H9 (cell line): ENCODE results near the gene PPIF. TPM values are rescaled to one million over a fixed set of nuclear protein-coding genes. Genes with fewer than 3 reads are reported as not detected.
A peak's percentile ranks its signal among the peaks of the same experiment; 100 is the strongest.

Experiments used
- DNase-seq: peaks from one replicate; pipeline ENCODE4 v3.0.0-alpha.2; 2017
- H2AFZ ChIP-seq: one replicate; pipeline ENCODE4 v1.6.1; 2013; ENCODE audit warnings: mild to moderate bottlenecking, low read length, control low read depth, moderate library complexity
- H2AK5ac ChIP-seq: 2 replicates; pipeline ENCODE4 v1.6.1; 2013; ENCODE audit warnings: low read length, control low read depth, mixed read lengths; ENCODE audit not compliant: insufficient read length
- H2BK120ac ChIP-seq: one replicate; pipeline ENCODE4 v1.6.1; 2013; ENCODE audit warnings: low read depth, mild to moderate bottlenecking, low read length, control low read depth, inconsistent platforms; ENCODE audit not compliant: poor library complexity, severe bottlenecking
- H2BK12ac ChIP-seq: 2 replicates; pipeline ENCODE4 v1.6.1; 2013; ENCODE audit warnings: low read length, control low read depth, mixed read lengths, low read depth; ENCODE audit not compliant: insufficient read length
- H2BK15ac ChIP-seq: 2 replicates; pipeline ENCODE4 v1.6.1; 2013; ENCODE audit warnings: low read depth, low read length, control low read depth
- H2BK20ac ChIP-seq: one replicate; pipeline ENCODE4 v1.6.1; 2013; ENCODE audit warnings: low read depth, mild to moderate bottlenecking, low read length, control low read depth, inconsistent platforms; ENCODE audit not compliant: poor library complexity, severe bottlenecking
- H2BK5ac ChIP-seq: 2 replicates; pipeline ENCODE4 v1.6.1; 2013; ENCODE audit warnings: low read length, control low read depth, mixed read lengths; ENCODE audit not compliant: insufficient read length
- H3K14ac ChIP-seq: 2 replicates; pipeline ENCODE4 v1.6.1; 2013; ENCODE audit warnings: low read length, control low read depth; ENCODE audit not compliant: insufficient read depth
- H3K18ac ChIP-seq: 2 replicates; pipeline ENCODE4 v1.6.1; 2013; ENCODE audit warnings: low read depth, mild to moderate bottlenecking, mixed read lengths, low read length, control low read depth; ENCODE audit not compliant: insufficient read length
- H3K23ac ChIP-seq: 2 replicates; pipeline ENCODE4 v1.6.1; 2013; ENCODE audit warnings: low read length, control low read depth, mixed read lengths, low read depth; ENCODE audit not compliant: insufficient read length
- H3K23me2 ChIP-seq: 2 replicates; pipeline ENCODE4 v1.6.1; 2013; ENCODE audit warnings: low read depth, mild to moderate bottlenecking, mixed read lengths, low read length, control low read depth; ENCODE audit not compliant: insufficient read length, poor library complexity, severe bottlenecking
- H3K27ac ChIP-seq: 2 replicates; pipeline ENCODE4 v1.5.1; 2013; ENCODE audit warnings: low read length, control low read depth, mixed read lengths, low read depth; ENCODE audit not compliant: insufficient read length
- H3K27me3 ChIP-seq: 2 replicates; pipeline ENCODE4 v1.6.1; 2013; ENCODE audit warnings: low read length, control low read depth, inconsistent platforms; ENCODE audit not compliant: insufficient read depth
- H3K4ac ChIP-seq: 2 replicates; pipeline ENCODE4 v1.6.1; 2013; ENCODE audit warnings: low read depth, mild to moderate bottlenecking, control low read depth, inconsistent platforms, low read length, moderate library complexity
- H3K4me1 ChIP-seq: 2 replicates; pipeline ENCODE4 v1.6.1; 2013; ENCODE audit warnings: low read length, control low read depth, inconsistent platforms; ENCODE audit not compliant: insufficient read depth
- H3K4me2 ChIP-seq: 2 replicates; pipeline ENCODE4 v1.6.1; 2013; ENCODE audit warnings: low read length, control low read depth, mixed read lengths; ENCODE audit not compliant: insufficient read length, insufficient read depth
- H3K56ac ChIP-seq: 2 replicates; pipeline ENCODE4 v1.6.1; 2013; ENCODE audit warnings: low read depth, mild to moderate bottlenecking, mixed read lengths, low read length, control low read depth; ENCODE audit not compliant: insufficient read length
- H3K79me1 ChIP-seq: 2 replicates; pipeline ENCODE4 v1.6.1; 2013; ENCODE audit warnings: low read depth, mild to moderate bottlenecking, moderate library complexity, low read length, control low read depth, inconsistent platforms; ENCODE audit not compliant: insufficient read depth, poor library complexity, severe bottlenecking
- H3K79me2 ChIP-seq: 2 replicates; pipeline ENCODE4 v1.6.1; 2013; ENCODE audit warnings: low read length, control low read depth, inconsistent platforms; ENCODE audit not compliant: insufficient read depth
- H3K9ac ChIP-seq: 2 replicates; pipeline ENCODE4 v1.6.1; 2013; ENCODE audit warnings: low read length, control low read depth, mixed read lengths; ENCODE audit not compliant: insufficient read length; ENCODE audit errors: extremely low read depth
- H3K9me3 ChIP-seq: one replicate; pipeline ENCODE4 v1.6.1; 2013; ENCODE audit warnings: low read depth, low read length, inconsistent platforms; ENCODE audit not compliant: control insufficient read depth
- H3T11ph ChIP-seq: one replicate; pipeline ENCODE4 v1.6.1; 2013; ENCODE audit warnings: mild to moderate bottlenecking, low read length, control low read depth, inconsistent platforms
- H4K20me1 ChIP-seq: one replicate; pipeline ENCODE4 v1.6.1; 2013; ENCODE audit not compliant: control insufficient read depth, insufficient read length, insufficient read depth
- H4K5ac ChIP-seq: 2 replicates; pipeline ENCODE4 v1.6.1; 2013; ENCODE audit warnings: low read depth, mild to moderate bottlenecking, mixed read lengths, low read length, control low read depth; ENCODE audit not compliant: insufficient read length
- H4K8ac ChIP-seq: replicated peaks from 2 replicates; pipeline ENCODE4 v1.6.1; 2013; ENCODE audit warnings: low read length, control low read depth, mixed read lengths, low read depth; ENCODE audit not compliant: insufficient read length
- H4K91ac ChIP-seq: 2 replicates; pipeline ENCODE4 v1.6.1; 2013; ENCODE audit warnings: low read depth, mild to moderate bottlenecking, moderate library complexity, mixed read lengths, low read length, control low read depth; ENCODE audit not compliant: insufficient read length
- H3K27ac Mint-ChIP-seq, 3 experiments: 2 replicates in 2 of 3; 3 replicates in 1 of 3; pipeline ENCODE4 v1.8.0; 2020 to 2021; ENCODE audit warnings: mixed read lengths in 3 of 3, mild to moderate bottlenecking in 1 of 3, moderate library complexity in 1 of 3
- H3K27me3 Mint-ChIP-seq: 2 replicates; pipeline ENCODE4 v1.8.0; 2021; ENCODE audit warnings: low read depth, mild to moderate bottlenecking, moderate library complexity, mixed read lengths
- H3K36me3 Mint-ChIP-seq, 3 experiments: 2 replicates in 2 of 3; 3 replicates in 1 of 3; pipeline ENCODE4 v1.8.0; 2020 to 2021; ENCODE audit warnings: low read depth in 3 of 3, mixed read lengths in 3 of 3; ENCODE audit not compliant: insufficient read depth in 1 of 3
- H3K4me1 Mint-ChIP-seq, 2 experiments: 2 replicates each; pipeline ENCODE4 v1.8.0; 2020; ENCODE audit warnings: mixed read lengths in 2 of 2
- H3K4me3 Mint-ChIP-seq, 2 experiments: 2 replicates in 1 of 2; 3 replicates in 1 of 2; pipeline ENCODE4 v1.8.0; 2020 to 2021; ENCODE audit warnings: mild to moderate bottlenecking in 2 of 2, mixed read lengths in 2 of 2, moderate library complexity in 1 of 2
- H3K9me3 Mint-ChIP-seq, 2 experiments: 2 replicates in 1 of 2; 3 replicates in 1 of 2; pipeline ENCODE4 v1.8.0; 2020; ENCODE audit warnings: mild to moderate bottlenecking in 2 of 2, mixed read lengths in 2 of 2, moderate library complexity in 1 of 2
- CTCF ChIP-seq: fragments of 200-600 bp; sonication (generic); conservative IDR thresholded peaks from 3 replicates; pipeline ENCODE4 v1.8.0; 2021; ENCODE audit warnings: antibody characterized with exemption, mild to moderate bottlenecking
- WGBS: extraction: QIAGEN DNeasy Blood & Tissue Kit; methylation state at CpG from one replicate; pipeline ENCODE4 v1.1.7; 2013; ENCODE audit warnings: missing lambda C conversion rate, low lambda C conversion rate, mixed read lengths; ENCODE audit not compliant: insufficient read length; ENCODE audit errors: extremely low coverage; 5-methylcytosine and 5-hydroxymethylcytosine counted together
- total RNA-seq: library from RNA; stranded (reverse); gene quantifications from 2 replicates; pipeline ENCODE4 v1.2.1, GENCODE V29; 2021

PPIF gene
- total RNA-seq, 1 experiment from 2014 or later, result 79.7 TPM

- no peak overlapping the region for H4K5ac ChIP-seq
- no peak overlapping the region for H3K23ac ChIP-seq
- no peak overlapping the region for H3K9ac ChIP-seq
- no peak overlapping the region for H2AK5ac ChIP-seq
- no peak overlapping the region for H2BK120ac ChIP-seq
- peaks cover 0 to 3% (median 0%) of the 10 kb centered on the region in 3 experiments; a peak in 2 of 7 replicates for H3K36me3 Mint-ChIP-seq
- no peak overlapping the region for H2BK20ac ChIP-seq
- peaks cover 13 to 19% of the 10 kb centered on the region in 2 experiments for H3K4me1 Mint-ChIP-seq
- H3K23me2 ChIP-seq, result no peaks in the 10 kb centered on the region
- H3K14ac ChIP-seq, result no peak overlapping the region
- no peak overlapping the region for H4K91ac ChIP-seq
- no peaks in the 10 kb centered on the region for H3K4me1 ChIP-seq
- H3K27ac Mint-ChIP-seq, result no peak overlapping the region
- peaks cover 29% of the 10 kb centered on the region for H3K27me3 Mint-ChIP-seq
- H3K79me1 ChIP-seq, result no peaks in the 10 kb centered on the region
- peaks cover 5 to 6% of the 10 kb centered on the region in 2 experiments; a peak in 4 of 5 replicates for H3K9me3 Mint-ChIP-seq
- H2AFZ ChIP-seq, result no peak overlapping the region
- H2BK5ac ChIP-seq, result no peak overlapping the region
- no peak overlapping the region for H3K4me2 ChIP-seq
- H3T11ph ChIP-seq, result no peak overlapping the region
- H3K27me3 ChIP-seq, result no peaks in the 10 kb centered on the region
- DNase-seq, result peak; percentile 20
- no peak overlapping the region for H2BK12ac ChIP-seq
- no peak for TF ChIP-seq CTCF
- no peaks in the 10 kb centered on the region for H4K20me1 ChIP-seq
- no peak overlapping the region for H4K8ac ChIP-seq
- H3K56ac ChIP-seq, result no peak overlapping the region
- no peaks in the 10 kb centered on the region for H3K79me2 ChIP-seq
- no peak overlapping the region for H3K4me3 Mint-ChIP-seq
- H3K18ac ChIP-seq, result no peak overlapping the region
- H2BK15ac ChIP-seq, result no peak overlapping the region
- no peak overlapping the region for H3K27ac ChIP-seq
- no peak overlapping the region for H3K4ac ChIP-seq
- no peaks in the 10 kb centered on the region for H3K9me3 ChIP-seq
- no CpG with 5 or more reads among the region's 5 CpGs for WGBS
Measured at GRCh38 chr10:79340646-79341244, 6.5 kb upstream of the PPIF start.
